H1 (cell line): ENCODE results near the gene SNX30. TPM values are rescaled to one million over a fixed set of nuclear protein-coding genes. Genes with fewer than 3 reads are reported as not detected.

Experiments
- EZH2 ChIP-seq: fragments of 200-600 bp; sonication (generic); IDR thresholded peaks from 2 replicates; pipeline ENCODE4 v1.7.1; 2012; ENCODE audit warnings: low read depth, mild to moderate bottlenecking, moderate library complexity, low read length, inconsistent platforms; ENCODE audit not compliant: severe bottlenecking
- KDM4A ChIP-seq: IDR thresholded peaks from one replicate; pipeline ENCODE4 v1.7.1; 2012; ENCODE audit warnings: low read depth, mild to moderate bottlenecking, moderate library complexity, low read length, inconsistent platforms; ENCODE audit not compliant: severe bottlenecking
- RXRA ChIP-seq: IDR thresholded peaks from 2 replicates; pipeline ENCODE4 v1.6.1; 2011; ENCODE audit warnings: low read depth, mild to moderate bottlenecking, low read length, moderate library complexity; ENCODE audit not compliant: insufficient read depth
- SAP30 ChIP-seq: fragments of 300-600 bp; sonication (generic); IDR thresholded peaks from 2 replicates; pipeline ENCODE4 v1.7.1; 2012; ENCODE audit warnings: low read length, moderate library complexity, mild to moderate bottlenecking, inconsistent platforms; ENCODE audit not compliant: insufficient read depth, insufficient replicate concordance
- polyA plus RNA-seq, 7 experiments: library from polyadenylated mRNA; depleted of rRNA in 3 of 7; stranded (reverse) in 5 of 7; unstranded in 2 of 7; fragments of >200 nt in 5 of 7; fragments of 200-250 nt in 2 of 7; gene quantifications; 1 replicate in 5 of 7; 2 replicates in 1 of 7; 4 replicates in 1 of 7; pipeline versions ENCODE4 v1.2.1 to v1.2.3, GENCODE V29; 2011 to 2013; ENCODE audit warnings: missing spikeins in 2 of 7, mixed read lengths in 2 of 7
- total RNA-seq: library from RNA; stranded (reverse); fragmentation: NEBNext Ultra II Directional; extraction: Animal tissue kit (Norgen Biotek cat#: 25700); gene quantifications from 2 replicates; pipeline ENCODE4 v1.2.1, GENCODE V29; 2021

SNX30 gene
- total and polyA plus RNA-seq, 2 of the 8 experiments (the other 6 are each of a cell fraction or from before 2014, with no cell fraction given), result 4.0 to 12.2 TPM

GRCh38 chr9:112890106-112891081, 139.8 kb downstream of the SNX30 start, which contains the start of gene SLC46A2 (continued):
- TF ChIP-seq KDM4A (peak; percentile 92), EZH2 (peak; percentile 74), SAP30 (no peak), RXRA (no peak)
